HG03060 (cell line): ENCODE data around the gene CRY2.

Experiments
- ATAC-seq: cut with Tn5 transposase; IDR thresholded peaks from one replicate; pipeline ENCODE4 v1.9.1; 2021; ENCODE audit warnings: low read depth, moderate number of reproducible peaks; ENCODE audit not compliant: unreplicated experiment

CRY2 gene

DNA sequence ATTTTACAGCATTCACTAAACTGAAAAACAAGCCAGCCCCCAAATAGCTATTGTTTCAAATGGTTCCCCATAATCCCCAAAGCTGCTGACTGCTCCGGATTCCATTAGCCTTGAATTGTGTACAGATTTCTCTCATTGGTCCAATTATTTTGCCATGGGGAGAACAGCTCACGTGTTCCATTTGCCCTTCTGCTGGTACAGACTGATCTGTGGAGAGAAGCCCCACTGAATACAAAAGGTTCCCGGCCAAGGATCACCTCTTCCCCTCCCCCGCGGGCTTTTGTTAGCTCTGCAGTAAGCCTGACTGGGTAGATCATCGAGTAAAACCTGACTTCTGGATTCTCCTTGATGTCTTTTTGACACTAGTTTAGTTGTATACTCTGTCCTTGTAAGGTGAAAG lies 29.1 kb downstream of the CRY2 start:
- no peak for ATAC-seq

DNA sequence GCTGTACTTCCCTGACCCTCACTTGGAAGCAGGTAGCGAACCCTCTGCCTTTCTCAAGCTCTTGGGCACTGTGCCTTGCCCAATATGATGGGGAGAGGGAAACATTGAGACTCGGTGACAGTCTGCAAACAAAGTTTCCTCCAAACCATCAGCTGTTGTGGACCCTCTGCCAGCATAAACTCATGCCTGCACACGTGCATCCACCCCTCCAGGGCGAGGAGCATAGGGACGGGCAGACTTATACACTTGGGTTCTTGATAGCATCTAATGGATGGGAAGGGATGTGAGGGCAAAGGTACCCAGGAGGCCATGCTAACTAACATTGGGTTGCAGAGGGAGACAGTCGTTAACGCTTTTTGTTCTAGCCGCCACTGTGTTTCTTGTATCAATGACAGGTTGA lies 29.9 kb downstream of the CRY2 start:
- ATAC-seq = no peak

DNA sequence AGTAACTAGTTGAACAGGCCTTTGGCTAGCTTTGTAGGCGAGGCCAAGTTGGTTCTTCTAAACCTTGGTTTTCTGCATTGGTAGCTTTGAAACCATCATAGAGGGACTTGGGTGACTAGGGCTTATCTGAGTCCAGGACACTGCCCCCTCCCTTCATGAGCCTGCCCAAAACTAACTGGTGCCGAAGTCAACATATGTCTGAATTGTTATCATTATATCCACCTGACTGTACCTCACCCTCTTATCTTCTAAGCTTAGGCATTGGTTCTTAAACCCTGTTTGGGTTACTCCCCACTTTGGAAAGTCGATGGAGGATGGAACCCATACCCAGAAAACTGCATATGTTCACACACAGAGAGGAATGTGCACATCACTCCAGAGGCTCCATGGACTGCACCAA lies 30.6 kb downstream of the CRY2 start:
- no peak for ATAC-seq

DNA sequence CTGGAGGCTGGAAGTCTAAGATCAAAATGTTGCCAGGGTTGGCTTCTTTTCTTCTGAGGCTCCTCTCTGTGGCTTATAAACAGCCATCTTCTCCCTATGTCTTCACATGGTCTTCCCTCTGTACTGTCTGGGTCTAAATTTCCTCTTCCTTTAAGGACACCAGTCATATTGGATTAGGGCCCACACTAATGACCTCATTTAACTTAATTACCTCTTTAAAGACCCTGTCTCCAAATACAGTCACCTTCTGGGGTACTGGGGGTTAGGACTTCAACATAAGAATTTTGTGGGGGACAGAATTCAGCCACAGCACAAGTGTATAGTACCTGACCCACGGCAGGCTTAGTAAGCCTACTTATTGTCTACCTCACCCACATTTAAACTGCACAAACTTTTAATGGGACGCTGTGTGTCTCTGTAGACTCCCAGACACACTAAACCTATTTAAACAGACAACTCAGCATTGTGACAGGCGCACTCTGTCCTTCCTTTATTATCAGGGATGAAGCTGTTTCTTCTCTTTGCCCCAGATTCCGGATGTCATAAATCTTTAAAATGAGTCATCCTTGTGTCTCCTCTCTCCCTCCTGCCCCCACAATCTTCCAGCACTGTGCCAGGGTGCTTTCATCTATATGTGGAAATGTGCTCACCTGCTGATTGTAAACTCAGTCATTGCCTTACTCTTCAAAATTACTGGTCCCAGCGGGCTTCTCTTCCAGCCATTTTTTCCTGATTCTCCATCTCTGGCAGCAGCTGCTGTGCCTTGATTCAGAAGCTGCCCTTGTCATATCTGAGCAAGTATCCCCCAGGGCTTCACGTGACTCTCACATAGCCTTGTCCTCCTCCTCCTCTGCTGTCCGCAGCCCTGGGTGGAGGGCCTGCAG lies 32.8 kb downstream of the CRY2 start:
- ATAC-seq = no peak

DNA sequence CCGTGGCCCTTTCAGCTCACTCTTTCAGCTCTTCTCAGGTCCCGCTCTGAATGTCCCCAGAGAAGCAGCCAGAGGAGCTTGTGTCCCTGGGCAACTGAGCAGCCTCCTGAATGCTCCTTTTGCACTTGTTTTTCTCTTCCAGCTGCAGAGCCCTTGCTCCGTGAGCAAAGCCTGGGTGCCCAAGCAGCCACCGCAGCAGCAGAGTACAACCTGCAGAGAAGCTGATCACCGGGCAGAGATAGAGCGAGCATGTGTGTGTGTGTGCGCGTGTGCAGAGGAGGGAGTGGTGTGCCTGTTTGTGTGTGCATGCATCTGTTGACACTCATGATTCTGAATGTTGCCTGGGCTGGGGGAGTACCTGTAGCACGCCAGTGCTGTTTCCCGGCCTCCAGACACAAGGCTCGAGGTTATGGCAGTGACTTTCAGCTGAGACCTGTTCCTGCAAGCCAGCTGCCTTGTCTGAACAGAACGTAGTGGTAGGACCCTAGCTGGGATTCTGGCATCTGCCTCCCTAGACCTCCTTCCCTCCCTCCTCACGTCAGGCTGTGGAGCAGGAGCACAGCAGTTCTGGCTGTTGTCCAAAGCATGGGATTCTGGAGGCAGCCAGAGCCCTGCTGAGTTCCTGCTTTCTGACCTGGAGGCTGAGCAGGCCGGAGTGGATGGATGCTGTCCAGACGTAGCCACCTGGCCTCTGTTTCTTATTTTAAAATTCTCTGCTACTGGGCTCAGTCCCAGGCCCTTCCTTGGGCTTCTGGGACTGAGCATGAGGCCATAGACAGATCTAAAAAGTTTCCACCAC lies 33.7 kb downstream of the CRY2 start:
- no peak for ATAC-seq

DNA sequence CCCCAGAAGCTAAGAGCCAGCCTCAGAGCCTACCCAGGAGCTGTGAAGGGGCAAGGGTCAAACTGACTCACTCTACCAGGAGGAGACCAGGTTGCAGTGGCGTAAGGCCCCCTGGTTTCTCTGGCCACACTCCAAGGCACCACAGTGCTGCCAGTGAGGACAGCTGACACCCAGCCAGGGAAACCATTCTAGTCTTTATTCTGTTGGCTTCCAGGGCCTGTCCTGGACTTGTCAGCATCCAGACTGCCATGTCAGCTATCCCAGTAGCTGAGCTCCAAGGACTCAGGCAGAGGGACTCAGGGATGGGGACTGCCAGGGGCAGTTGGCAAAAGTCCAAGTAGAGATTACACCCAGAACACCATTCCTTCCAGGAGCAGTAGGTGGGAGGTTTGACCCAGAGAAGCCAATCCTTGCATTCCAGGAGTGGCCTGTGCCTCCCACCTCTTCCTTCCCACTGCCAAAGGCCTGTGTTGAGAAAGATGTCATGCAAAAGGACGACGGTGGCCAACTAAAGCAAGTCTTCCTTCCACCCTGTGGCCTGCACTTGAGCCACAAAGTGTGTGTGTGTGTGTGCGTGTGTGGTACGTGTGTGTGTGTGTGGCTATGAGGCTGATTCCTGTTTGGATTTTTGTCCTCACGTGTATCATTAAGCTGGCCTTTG lies 34.6 kb downstream of the CRY2 start:
- no peak for ATAC-seq

DNA sequence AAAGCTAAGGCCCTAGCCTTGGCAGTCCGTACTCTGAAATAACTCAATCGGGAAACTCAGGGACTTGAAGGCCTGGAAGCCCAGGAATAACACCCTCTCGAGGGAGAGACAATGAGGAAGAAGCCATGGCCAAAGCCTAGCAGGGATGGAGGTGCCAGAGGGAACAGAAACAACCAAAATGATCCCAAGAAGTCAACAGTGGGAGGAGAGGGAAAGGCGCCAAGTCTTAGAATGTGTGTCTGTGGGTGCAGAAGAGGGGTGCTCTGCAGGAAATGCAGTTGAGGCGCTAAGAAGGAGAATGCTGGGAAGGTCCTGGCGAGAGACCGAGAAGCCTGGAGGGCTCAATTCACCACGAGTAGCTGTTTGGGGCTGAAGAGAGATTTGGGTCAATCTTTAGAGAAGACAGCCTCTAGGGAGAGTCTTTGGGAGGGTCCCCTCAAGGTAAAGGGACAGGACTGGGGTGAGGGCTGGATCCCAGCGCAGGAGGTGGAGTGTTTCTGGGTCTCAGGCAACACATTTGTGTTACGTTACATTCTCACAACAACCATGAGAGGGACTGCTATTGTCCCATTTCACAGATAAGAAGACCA lies 37.4 kb downstream of the CRY2 start:
- ATAC-seq = no peak

DNA sequence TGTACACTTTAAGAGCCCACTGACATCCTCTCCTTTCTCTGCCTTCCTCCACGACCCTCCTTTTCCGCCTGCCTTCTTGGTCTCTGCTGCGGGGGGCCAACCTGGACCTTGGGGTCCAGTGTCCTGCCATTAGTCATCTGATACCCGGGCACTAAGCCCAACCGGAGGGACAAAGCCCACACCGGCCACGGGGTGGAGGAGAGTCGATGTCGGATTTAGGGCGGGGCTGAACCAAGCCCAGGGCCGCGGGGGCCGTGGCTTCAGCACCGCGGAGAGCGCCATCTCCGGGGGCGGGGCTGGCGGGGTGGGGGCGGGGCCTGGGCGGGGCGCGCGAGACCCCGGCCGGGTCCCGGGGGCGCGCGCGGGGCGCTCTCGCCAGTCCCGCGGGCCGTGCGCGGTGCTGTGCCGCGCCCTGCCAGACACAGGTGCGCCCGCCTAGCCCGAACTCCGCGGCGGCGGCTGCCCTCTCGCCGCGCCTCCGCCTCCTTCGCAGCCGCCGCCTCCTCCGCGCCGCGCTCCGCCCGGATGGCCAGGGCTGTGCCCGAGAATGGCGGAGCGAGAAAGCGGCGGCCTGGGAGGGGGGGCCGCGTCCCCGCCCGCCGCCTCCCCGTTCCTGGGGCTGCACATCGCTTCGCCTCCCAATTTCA lies 38.1 kb downstream of the CRY2 start, which contains the start of gene MAPK8IP1:
TSS of gene MAPK8IP1 (plus strand) at position 378 of the 647 bp plus-strand sequence. CDS start at position 548, 170 bp downstream.
- ATAC-seq = no peak

DNA sequence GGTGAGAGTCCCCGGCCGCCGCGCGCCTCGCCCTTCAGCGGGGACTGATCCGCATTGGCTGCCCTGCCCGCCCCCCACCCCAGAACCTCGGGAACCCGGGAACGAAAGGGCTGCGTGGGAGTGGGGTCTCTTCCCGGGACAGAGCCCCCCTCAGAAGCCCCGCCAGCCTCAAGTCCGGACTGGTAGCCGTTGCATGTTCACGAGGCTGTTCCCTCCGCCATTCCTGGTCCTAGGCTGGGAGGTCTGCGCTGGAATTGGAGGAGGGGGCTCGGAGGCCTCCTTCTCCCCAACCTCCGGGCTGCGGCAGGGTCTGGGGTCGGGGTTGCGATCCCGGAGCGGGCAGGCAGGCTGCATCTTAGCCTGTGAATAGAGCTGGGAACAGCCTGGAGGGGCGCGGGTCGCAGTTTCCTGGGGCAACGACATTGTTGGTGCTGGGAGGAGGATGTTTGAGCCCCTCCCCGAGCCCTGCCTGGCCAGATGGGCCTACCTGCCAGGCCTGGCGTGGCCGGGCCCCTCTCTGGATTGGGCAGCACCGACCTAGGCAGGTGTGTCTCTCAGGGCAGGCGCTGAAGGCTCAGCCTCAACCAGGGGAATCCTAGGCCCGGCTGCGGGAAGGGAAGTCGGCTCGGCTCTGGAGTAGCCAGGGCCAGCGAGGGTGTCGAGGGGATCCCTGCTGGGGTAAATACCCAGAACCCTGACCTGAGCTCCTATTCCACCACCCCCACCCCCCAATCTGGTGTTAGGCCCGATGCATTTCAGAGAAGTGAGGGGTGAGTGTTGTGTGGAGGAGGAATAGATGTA lies 38.8 kb downstream of the CRY2 start:
- no peak for ATAC-seq

DNA sequence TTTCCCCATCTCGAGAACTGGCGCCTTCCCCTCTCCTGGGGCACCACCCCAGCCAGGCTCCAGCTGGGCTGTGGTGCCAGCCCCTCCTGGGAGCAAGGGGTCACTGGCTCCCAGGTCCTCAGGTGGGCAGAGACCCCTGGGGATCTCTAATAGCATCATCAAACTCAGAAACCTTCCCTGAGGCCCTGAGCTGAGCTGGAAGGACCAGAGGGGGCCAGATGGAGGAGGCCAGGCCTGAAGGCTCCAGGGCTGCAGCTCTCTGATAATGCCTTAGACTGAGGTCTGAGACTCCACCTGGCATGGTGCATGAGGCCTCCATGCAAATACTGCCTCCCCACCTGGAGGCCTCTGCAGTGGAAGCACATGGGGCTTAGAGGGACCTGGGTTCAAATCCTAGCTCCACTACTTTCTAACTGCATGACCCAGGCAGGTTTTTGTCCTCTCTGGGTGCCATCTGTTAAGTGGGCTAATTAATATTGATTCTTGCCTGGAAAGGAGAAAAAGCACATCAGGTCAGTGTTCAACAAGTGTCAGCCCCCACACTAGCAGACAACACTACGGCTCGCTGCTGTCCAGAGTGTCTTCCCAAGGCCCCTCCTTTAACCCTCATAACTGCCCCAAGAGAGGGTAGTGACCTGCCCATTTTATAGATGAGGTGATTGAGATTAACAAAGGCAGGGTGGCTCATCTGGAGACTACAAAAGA lies 39.7 kb downstream of the CRY2 start:
- ATAC-seq = no peak

DNA sequence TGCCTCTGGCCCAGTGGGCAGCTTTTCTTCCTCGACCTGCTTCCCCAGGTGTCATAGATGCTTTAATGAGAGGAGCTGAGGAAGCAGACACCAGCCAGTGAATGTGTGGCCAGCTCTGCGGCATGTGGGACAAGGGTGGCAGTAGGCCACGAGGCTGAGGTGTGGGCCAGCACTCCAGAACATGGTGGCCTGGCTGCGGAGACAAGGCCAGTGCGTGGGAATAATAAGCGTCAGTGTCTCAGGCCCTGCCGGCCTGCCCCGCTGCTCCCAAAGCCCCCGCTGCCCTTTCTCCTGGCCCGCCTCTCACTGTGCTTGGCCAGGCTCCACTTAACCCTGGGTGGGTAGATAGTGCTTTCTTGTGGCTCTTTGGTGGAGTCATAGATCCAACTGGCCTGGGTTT lies 40.3 kb downstream of the CRY2 start:
- no peak for ATAC-seq

DNA sequence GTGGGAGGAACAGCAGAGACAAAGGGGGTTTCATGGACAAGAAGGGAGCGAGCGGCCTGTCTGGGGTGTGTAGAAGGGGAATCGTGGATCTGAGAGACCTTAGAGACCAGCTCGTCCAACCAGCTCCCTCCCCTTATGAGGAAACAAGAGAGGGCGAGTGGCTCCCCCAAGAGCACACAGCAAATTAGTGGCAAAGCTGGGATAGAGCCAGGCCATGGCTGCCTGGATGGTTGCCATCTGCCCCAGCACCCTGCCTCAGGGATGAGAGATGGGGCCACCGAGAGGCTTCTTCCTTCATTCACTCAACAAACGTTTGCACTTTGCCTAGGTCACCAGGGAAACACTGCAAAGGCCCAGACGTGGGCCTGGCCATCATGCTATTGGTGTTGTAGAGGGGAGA lies 42.3 kb downstream of the CRY2 start:
- ATAC-seq = no peak

DNA sequence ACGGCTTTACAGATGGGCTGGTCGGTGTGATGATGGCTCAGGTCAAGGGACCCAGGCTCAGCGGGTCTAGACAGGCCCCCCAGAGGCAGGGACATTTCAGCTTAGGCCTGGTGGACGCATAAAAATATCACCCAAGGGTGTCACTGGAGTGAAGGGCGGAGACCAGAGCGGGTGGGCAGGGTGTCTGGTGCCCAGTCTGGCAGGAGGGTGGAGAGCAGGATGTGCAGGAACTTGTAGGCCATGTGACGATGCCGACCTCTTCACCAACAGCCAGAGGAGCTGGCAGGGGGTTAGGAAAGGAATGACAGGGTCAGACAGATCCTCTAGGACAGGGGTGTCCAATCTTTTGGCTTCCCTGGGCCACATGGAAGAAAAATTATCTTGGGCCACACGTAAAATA lies 42.7 kb downstream of the CRY2 start:
- ATAC-seq = no peak

DNA sequence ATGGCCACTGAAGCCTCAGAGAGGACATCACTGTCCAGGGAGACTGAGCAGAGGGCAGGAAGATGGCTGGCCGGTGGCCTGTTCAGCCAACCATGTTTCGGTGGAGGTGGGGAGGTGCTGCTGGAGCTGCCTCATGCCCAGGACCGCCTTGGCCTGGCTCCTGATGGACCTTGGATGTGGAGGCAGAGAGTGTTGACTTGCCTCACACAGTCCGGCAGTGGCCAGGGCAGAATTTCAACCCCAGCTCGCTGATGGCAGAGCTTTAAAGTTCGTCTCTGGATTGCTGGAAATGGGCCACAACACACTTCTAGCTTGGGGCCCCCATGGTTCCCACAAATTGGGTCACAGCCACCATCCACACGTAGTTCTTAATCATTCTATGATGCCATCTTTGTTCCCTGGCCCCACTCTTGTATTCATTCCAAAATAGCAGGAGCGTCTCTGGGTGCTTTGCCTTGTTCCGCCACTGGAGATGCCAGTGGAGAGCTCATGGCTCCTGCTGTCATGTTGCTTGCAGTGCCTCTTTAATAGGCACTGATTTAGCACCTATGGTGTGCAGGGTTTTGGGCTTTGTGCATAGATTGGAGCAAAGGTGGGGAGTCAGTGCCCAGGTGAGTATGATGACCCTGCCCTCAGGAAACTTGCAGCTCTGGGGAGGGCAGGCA lies 43.7 kb downstream of the CRY2 start:
- no peak for ATAC-seq

DNA sequence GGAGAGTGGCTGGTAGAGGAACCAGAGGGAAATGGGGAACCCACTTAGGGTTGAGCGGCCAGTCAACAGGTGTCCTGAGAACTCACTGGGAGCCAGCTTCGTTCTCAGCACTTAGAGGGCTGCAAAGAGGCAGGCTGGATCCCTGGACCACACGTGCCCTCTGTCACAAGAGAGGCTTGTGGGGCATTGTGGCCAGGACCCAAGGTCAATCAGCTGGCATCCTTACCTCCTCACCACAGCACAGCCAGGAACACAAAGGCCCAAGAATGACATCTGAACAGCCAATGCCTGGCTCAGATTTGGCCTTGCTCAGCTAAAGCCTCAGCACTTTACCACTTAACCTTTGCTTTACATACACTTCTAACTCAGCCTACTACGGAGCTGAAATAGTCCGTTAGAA lies 45.6 kb downstream of the CRY2 start:
- no peak for ATAC-seq

DNA sequence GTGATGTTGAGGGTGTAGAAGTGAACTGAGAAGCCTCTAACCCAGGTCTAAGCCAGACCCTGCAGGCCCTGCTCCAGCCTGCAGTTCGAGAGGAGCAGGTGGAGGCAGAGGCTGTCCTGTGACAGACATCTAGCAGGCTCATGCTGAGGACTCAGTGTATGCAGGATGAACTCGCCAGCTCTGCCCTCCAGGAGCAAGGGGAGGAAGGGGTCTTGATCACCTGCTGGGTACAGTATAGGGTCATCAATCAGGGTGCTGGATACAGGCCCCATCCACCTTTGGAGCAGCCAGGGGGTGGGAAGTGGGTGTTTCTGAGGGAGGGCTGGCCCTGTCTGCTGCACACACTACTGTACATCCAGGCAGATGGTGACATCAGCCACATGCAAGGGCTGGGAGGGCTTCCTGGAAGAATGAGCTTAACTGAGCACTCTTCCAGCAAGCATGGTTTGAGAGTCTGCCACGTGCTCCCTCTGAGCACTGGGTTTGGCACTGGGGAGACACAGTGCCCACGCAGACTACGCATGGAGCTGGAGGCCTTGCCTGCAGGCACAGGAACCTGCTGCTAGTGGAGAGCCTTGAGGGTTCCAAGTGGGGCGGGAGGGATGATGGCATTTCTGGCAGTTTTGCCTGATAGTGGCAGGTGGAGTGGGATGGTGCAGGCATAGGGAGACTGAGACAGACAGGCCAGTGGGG lies 47.4 kb downstream of the CRY2 start:
- ATAC-seq = no peak

DNA sequence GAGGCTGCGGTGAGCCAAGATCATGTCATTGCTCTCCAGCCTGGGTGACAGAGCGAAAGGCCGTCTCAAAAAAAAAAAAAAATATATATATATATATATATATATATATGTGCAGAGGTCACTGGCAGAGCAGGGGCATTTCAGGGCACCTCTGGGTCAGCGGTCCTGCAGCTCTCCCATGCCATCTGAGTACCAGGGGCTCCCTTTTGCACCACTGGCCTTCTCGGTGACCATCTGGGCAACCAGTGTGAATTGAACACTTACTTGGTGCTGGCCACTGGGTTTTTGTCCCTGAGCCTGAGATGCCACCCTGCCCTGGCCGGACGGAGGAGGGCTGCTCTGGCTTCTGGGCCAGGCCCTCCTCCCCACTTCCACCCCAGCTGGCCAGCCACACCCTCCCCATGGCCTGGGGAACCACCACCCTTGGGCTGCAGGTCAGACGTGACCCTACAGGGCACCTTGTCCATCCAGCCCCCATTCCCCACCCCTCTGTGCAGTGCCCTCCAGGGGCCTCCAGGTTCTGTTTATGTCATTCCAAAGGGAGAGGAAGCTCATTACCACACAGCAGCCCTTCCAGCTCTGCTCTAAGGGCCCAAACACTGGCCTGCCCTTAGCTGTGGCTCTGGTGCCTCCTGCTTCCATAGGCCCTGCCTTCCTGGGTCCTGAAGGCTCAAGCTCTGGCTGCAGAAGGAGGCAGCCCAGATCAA lies 48.4 kb downstream of the CRY2 start:
- ATAC-seq = no peak
